22Rv1 (cell line): Measurements from ENCODE around the gene CUX1.

Experiments
- H3K27ac ChIP-seq: fragments of 450-650 bp; 2 replicates; pipeline ENCODE4 v1.5.1; 2017
- ZFX ChIP-seq: fragments of 450-650 bp; IDR thresholded peaks from 2 replicates; pipeline ENCODE4 v1.6.1; 2017; ENCODE audit warnings: antibody characterized with exemption, borderline replicate concordance
- TF ChIP-seq, protein P1 (sequence below): fragments of 450-650 bp; IDR thresholded peaks from 2 replicates; pipeline ENCODE4 v1.5.1; 2017; ENCODE audit warnings: mild to moderate bottlenecking

CUX1 gene

GRCh38 chr7:102096706-102097427 is 279.4 kb downstream of the CUX1 start:
- H3K27ac ChIP-seq: no peak overlapping the region
- no peak for TF ChIP-seq ZFX
- TF ChIP-seq, protein P1, sequence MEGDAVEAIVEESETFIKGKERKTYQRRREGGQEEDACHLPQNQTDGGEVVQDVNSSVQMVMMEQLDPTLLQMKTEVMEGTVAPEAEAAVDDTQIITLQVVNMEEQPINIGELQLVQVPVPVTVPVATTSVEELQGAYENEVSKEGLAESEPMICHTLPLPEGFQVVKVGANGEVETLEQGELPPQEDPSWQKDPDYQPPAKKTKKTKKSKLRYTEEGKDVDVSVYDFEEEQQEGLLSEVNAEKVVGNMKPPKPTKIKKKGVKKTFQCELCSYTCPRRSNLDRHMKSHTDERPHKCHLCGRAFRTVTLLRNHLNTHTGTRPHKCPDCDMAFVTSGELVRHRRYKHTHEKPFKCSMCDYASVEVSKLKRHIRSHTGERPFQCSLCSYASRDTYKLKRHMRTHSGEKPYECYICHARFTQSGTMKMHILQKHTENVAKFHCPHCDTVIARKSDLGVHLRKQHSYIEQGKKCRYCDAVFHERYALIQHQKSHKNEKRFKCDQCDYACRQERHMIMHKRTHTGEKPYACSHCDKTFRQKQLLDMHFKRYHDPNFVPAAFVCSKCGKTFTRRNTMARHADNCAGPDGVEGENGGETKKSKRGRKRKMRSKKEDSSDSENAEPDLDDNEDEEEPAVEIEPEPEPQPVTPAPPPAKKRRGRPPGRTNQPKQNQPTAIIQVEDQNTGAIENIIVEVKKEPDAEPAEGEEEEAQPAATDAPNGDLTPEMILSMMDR: no peak

GRCh38 chr7:102097601-102098161 is 280.3 kb downstream of the CUX1 start:
- H3K27ac ChIP-seq: no peak overlapping the region; the same call in 1 of the 2 replicates
- no peak for TF ChIP-seq ZFX
- TF ChIP-seq, protein P1: no peak

GRCh38 chr7:102098986-102099385 is 281.6 kb downstream of the CUX1 start:
- TF ChIP-seq ZFX: no peak
- TF ChIP-seq, protein P1: no peak
- no peak overlapping the region for H3K27ac ChIP-seq

GRCh38 chr7:102099474-102099873 is 282.0 kb downstream of the CUX1 start:
- TF ChIP-seq ZFX: no peak
- TF ChIP-seq, protein P1: no peak

DNA sequence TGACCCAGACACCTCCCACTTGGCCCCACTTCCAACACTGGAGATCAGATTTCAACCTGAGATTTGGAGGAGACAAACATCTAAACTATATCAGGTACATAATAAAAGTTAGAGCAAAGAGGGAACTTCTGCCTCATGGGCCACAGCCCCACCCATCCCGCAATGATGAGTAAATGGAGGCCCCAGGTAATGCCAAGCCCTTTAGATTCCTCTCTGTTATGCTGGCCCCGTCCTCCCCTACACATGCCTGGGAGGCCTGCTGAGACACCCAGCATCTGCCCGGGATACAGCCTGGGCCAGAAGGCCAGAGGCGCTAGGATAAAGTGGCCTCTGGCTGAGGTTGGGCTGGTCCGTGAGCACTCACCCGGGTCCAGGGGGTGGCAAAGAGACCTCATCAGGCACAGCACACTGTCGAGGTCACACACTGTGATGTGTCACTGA is 283.7 kb downstream of the CUX1 start:
- TF ChIP-seq, protein P1: no peak
- no peak for TF ChIP-seq ZFX
- H3K27ac ChIP-seq: no peak overlapping the region

More at GRCh38 chr7:102099474-102099873, 282.0 kb downstream of the CUX1 start:
- no peak overlapping the region for H3K27ac ChIP-seq

GRCh38 chr7:102101926-102102325 is 284.5 kb downstream of the CUX1 start:
- TF ChIP-seq, protein P1: no peak
- no peak for TF ChIP-seq ZFX
- no peak overlapping the region for H3K27ac ChIP-seq

- no peak overlapping the region for H3K27ac ChIP-seq
- no peak for TF ChIP-seq ZFX
- TF ChIP-seq, protein P1: no peak
Observed at GRCh38 chr7:102103027-102103372, 285.6 kb downstream of the CUX1 start.
